C4-2B (cell line): ENCODE measurements around the gene DOLK.

ENCODE experiments used
- H3K27ac ChIP-seq: fragments of 450-650 bp; 2 replicates; pipeline ENCODE4 v1.5.1; 2017
- ZFX ChIP-seq: fragments of 450-650 bp; IDR thresholded peaks from 2 replicates; pipeline ENCODE4 v1.6.1; 2017
- TF ChIP-seq, protein P1 (sequence below): fragments of 450-650 bp; conservative IDR thresholded peaks from 2 replicates; pipeline ENCODE4 v1.5.1; 2017; ENCODE audit warnings: mild to moderate bottlenecking

DOLK gene

DNA sequence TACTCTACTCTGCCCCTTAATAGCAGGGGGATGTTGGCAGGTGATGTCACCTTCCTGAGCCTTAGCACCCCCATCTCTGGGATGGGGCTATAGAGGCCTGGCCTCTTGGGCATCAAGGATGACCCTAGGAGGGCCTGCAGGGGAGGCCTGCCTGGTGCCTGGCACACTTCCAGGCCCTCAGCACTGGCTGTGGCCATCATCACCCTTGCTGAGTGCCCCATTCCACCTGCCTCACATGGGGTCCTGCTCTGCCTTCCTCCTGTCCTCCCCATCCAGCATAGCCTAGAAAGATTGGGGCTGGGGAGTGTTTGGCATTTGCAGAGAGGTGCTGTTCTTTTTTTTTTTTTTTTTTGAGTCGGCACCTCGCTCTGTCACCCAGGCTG is 44.3 kb downstream of the DOLK start:
- H3K27ac ChIP-seq = no peak overlapping the region

DNA sequence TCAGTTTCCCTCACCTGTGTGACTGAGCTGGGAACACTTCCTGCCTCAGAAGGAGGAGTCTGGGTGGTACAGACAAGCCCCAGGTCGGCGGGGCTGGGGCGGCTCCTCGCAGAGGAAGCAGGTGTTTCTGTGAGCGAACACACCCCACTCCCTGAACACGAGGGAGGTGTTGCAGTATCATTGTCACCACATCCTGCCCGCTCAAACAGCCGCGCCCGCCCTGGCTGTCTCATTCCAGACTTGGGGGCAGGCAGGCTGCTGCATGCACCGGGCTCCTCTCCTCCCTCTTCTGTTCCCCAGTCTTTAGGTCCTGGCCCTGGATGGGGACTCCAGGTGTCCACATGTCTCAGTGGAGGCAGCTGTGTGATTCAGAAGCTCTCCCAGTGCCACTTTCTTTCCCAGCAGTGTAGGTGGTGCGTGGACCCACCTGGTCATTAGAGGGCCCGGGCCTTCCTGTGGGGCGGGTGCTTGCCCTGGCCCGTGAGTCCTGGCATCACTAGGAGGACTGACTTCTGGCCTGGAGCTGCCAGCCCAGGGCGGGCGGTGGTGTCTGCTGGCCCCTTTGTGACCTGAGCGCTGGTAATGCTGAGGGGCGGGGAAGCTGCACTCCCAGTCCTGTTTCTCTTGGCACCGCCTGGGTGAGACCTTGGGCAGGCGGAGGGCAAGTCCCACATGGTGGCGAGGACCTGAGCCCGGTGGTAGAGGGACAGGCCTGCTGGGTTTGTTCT is 44.9 kb downstream of the DOLK start:
- H3K27ac ChIP-seq = no peak overlapping the region
- no peak for TF ChIP-seq ZFX
- TF ChIP-seq, protein P1, sequence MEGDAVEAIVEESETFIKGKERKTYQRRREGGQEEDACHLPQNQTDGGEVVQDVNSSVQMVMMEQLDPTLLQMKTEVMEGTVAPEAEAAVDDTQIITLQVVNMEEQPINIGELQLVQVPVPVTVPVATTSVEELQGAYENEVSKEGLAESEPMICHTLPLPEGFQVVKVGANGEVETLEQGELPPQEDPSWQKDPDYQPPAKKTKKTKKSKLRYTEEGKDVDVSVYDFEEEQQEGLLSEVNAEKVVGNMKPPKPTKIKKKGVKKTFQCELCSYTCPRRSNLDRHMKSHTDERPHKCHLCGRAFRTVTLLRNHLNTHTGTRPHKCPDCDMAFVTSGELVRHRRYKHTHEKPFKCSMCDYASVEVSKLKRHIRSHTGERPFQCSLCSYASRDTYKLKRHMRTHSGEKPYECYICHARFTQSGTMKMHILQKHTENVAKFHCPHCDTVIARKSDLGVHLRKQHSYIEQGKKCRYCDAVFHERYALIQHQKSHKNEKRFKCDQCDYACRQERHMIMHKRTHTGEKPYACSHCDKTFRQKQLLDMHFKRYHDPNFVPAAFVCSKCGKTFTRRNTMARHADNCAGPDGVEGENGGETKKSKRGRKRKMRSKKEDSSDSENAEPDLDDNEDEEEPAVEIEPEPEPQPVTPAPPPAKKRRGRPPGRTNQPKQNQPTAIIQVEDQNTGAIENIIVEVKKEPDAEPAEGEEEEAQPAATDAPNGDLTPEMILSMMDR = no peak

More for the DNA sequence above, 44.3 kb downstream of the DOLK start:
- no peak for TF ChIP-seq ZFX
- TF ChIP-seq, protein P1 = no peak

- no peak overlapping the region for H3K27ac ChIP-seq
- TF ChIP-seq, protein P1 = no peak
- TF ChIP-seq ZFX = no peak
Measured at GRCh38 chr9:128901822-128902221, 45.6 kb downstream of the DOLK start.

GRCh38 chr9:128901379-128901778 is 46.0 kb downstream of the DOLK start:
- TF ChIP-seq, protein P1 = no peak
- no peak for TF ChIP-seq ZFX
- H3K27ac ChIP-seq = no peak overlapping the region

- no peak overlapping the region for H3K27ac ChIP-seq
- TF ChIP-seq, protein P1 = no peak
- TF ChIP-seq ZFX = no peak
Measured at GRCh38 chr9:128899566-128900322, 47.7 kb downstream of the DOLK start.

DNA sequence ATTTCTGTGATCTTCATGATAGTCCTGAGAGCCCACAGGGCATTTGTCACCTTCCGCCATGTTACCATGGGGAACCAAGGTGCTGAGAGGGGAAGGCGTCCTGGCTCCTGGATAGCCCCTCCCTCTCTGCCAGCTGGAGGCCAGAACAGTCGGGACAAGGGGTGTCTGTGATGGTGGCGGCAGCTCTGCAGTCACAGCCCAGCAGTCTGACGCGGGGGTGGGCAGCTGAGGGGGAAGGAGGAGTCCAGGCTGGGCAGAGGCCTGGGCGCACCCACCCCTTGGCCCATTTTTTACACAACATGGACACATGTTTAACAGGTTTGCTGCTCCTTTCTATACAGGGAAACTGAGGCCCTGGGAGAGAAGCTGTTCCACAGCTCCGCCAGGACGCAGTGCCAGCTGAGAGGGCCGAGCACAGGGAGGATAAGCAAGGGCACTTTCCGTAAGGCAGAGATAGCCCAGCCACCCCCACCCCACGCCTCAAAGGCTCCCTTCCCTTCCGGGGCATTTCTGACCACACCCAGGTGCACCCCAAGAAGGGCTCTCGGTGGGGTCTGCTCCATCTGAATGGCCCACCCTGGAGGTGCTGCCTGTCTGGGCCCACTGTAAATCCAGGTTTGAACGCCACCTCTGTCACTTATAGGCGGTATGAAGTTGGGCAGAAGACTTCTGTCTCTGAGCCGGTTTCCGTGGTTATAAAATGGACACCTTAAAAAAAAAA is 48.4 kb downstream of the DOLK start:
- TF ChIP-seq ZFX = no peak
- TF ChIP-seq, protein P1 = no peak
- no peak overlapping the region for H3K27ac ChIP-seq

DNA sequence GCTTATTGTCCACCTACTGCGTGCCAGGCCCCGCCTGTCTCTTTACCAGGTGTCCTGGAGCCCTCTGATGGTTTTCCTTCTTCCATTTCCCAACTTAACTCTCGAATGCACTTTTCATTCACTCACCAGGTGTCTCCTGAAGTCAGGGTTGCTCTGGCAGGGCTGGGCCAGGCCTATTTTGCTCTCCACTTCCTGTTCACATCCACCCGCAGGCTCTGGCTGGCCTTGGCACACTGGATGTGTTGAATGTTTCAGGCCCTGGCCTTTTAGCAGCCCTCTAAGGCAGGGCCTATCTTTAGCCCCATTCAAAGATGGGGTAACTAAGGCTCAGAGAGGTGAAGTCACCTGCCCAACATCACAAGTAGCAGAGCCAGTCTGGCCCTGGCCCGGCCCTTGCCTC is 49.0 kb downstream of the DOLK start:
- TF ChIP-seq, protein P1 = no peak
- TF ChIP-seq ZFX = no peak
- H3K27ac ChIP-seq = peak overlapping the region; percentile 7; the same call in 1 of the 2 replicates
